Measurements from ENCODE around the gene TRMT61A. TPM values are rescaled to one million over a fixed set of nuclear protein-coding genes. Genes with fewer than 3 reads are reported as not detected.
"Not testable (repeated sequence)": the region's sequence is repeated elsewhere in the genome, so short reads cannot be mapped to it uniquely, and the experiment has no call there.

Gene TRMT61A
- total and polyA plus RNA-seq, 9 donors = 6.4 to 9.1 (median 7.8) TPM

DNA sequence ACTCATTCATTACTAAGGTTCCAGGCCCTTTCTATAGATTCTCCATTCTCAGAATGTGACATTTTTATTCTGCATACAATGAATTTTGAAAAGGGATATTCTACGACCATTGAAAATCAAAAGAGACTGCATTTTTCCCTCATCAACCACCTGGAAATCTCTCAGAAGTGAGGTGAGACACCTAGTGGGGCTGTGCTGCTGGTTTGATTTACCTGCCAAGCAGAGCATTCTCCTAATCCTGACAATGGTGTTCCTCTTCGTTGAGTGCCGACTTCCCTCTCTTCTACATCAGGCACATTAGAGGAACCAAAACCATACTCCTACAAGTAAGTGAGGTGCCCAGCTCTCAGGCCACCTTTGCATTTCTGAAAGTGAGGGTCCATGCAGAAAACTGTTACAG is 21.2 kb upstream of the TRMT61A start:
- no peaks in the 10 kb centered on the region for H3K27me3 ChIP-seq (ENCODE audit: control insufficient read depth, insufficient read depth, low read length)
- peaks cover 69% of the 10 kb centered on the region for H3K36me3 ChIP-seq (ENCODE audit: control insufficient read depth, insufficient read depth, low read length)
- H3K4me1 ChIP-seq (ENCODE audit: control insufficient read depth, insufficient read depth, low read length) = peaks cover 4% of the 10 kb centered on the region
- DNase-seq = no peak
- WGBS (ENCODE audit: insufficient coverage) = 83% methylated on average over 1 of the region's 3 CpGs
- H3K9me3 ChIP-seq (replicated peaks; ENCODE audit: control insufficient read depth, low read depth, low read length) = no peaks in the 10 kb centered on the region
- H3K4me3 ChIP-seq (ENCODE audit: low read length) = no peak overlapping the region
- no peak overlapping the region for H3K27ac ChIP-seq (ENCODE audit: low read length)

DNA sequence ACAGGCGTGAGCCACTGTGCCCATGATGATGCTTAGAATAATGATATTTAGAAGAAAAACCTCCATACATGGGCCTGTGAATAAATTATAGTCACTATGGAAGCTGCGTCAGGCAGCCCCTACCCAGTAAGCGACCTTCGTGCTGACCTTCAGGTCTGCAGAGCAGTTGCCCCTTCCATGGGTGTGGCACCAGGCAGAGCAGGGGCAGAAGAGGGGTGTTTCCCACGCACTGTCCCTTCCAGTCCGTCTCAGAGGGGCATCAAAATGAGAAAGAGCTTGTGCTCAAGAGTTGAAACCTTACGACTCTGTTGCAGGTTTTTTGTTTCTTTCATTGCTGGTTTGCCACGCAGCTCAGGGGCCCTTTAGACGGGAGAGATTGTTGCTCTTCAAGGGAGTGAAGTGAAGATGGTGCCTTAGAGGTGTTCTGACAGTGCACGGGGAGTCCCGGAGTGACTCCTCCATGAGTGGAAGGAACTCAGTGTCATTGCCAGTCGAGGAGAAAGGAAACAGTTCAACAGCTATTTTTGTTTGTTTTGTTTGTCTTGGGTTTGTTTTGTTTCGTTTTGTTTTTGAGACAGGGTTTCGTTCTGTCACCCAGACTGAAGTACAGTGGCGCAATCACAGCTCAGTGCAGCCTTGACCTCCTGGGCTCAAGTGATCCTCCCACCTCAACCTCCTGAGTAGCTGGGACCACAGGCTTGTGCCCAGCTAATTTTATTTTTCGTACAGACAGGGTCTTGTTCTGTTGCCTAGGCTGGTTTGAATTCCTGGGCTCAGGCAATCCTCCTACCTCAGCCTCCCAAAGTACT is 20.3 kb upstream of the TRMT61A start:
- Histone ChIP-seq H3K4me3 (ENCODE audit: low read length) (no peak overlapping the region), H3K27me3 (ENCODE audit: control insufficient read depth, insufficient read depth, low read length) (no peaks in the 10 kb centered on the region), H3K4me1 (ENCODE audit: control insufficient read depth, insufficient read depth, low read length) (peaks cover 13% of the 10 kb centered on the region), H3K36me3 (ENCODE audit: control insufficient read depth, insufficient read depth, low read length) (peaks cover 60% of the 10 kb centered on the region), H3K9me3 (replicated peaks; ENCODE audit: control insufficient read depth, low read depth, low read length) (no peaks in the 10 kb centered on the region), H3K27ac (ENCODE audit: low read length) (no peak overlapping the region)
- DNase-seq = no peak
- 88% methylated on average over 13 of the region's 16 CpGs for WGBS (ENCODE audit: insufficient coverage)

DNA sequence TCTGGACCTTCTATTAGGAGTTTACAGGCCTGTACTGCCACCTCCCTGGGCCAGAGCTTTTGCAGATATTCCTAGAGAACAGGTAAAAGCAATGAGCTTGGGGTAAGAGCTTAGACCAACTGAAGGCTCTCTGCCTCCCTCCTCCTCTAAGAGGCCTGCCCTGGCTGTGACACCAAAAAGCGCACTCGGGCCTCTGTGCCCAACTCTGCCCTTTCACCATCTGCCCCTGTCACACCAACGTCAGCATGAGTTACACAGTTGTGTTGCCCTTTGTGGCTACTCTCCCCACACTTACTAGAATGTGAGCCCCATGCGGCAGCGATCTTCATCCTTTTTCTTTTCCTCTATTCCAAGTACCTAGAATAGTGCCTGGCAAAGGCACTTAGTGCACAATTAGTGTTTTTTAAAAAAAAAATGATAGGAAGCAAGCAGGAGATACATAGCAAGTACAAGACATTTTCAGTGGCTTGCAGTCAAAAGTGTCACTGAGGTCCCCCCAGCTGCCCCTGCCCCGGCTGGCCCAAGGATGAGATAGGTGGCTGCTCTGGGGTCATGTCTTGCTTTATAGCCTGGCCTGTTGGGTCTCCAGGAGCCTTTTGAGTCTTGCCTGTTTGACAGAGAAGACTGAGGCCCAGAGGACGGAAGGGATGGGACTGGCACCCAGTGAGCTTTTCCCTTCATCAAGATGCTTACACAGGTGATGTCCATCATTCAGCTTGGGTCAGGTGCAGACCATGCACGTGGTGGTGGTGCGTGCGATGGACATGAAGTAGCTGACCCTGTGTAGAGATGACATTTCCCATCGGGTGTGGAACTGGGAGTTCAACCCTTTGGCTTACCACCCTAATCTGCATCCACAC is 18.9 kb upstream of the TRMT61A start:
- no peak overlapping the region for H3K27ac ChIP-seq (ENCODE audit: low read length)
- peaks cover 15% of the 10 kb centered on the region for H3K4me1 ChIP-seq (ENCODE audit: control insufficient read depth, insufficient read depth, low read length)
- H3K4me3 ChIP-seq (ENCODE audit: low read length) = no peak overlapping the region
- peaks cover 47% of the 10 kb centered on the region for H3K36me3 ChIP-seq (ENCODE audit: control insufficient read depth, insufficient read depth, low read length)
- no peaks in the 10 kb centered on the region for H3K9me3 ChIP-seq (replicated peaks; ENCODE audit: control insufficient read depth, low read depth, low read length)
- no peak for DNase-seq
- 87% methylated on average over 9 of the region's 11 CpGs for WGBS (ENCODE audit: insufficient coverage)
- no peaks in the 10 kb centered on the region for H3K27me3 ChIP-seq (ENCODE audit: control insufficient read depth, insufficient read depth, low read length)

DNA sequence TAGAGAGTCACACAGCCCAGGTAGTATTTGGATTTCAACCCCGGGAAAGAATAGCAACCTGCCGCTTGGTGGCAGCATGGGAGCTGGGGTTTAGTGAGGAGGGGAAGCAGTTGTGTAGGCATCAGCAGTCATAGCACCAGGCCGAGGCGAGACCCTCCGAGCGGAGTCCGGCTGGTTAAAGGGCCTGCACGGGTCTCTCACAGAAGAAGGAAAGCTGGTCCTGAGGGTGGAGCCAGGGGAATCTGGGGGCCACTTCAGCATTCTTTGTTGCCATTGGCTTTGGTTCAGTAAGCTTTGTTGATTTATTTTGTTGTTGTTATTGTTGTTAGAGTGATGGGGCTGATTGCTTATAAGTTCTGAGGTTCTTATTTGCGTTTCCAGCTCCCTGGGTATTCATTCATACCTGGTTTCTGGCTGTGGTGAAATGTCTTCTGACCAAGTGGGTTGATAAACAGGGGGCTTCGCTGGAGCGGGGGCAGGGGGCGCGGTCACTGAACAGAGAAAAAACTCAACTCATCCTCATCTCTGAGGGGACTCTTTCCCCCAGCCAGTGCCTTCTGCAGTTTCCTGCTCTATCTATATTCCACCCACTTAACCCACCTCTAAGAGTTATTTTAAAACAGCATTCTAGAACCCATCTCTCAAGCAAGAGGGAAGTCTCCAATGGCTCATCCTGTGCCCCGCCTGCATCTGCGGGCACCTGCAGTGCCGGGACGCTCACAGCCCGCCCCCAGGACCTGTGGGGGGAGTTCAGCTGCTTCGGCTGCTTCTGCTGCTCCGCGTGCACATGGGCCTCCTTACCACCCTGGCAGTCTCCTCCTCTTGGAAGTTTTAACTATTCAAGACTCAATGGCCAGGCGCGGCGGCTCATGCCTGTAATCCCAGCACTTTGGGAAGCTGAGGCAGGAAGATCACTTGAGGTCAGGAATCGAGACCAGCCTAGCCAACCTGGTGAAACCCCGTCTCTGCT is 18.0 kb upstream of the TRMT61A start:
- DNase-seq = no peak
- Histone ChIP-seq H3K36me3 (ENCODE audit: control insufficient read depth, insufficient read depth, low read length) (peaks cover 41% of the 10 kb centered on the region), H3K27ac (ENCODE audit: low read length) (no peak overlapping the region), H3K4me3 (ENCODE audit: low read length) (no peak overlapping the region), H3K4me1 (ENCODE audit: control insufficient read depth, insufficient read depth, low read length) (peaks cover 15% of the 10 kb centered on the region), H3K27me3 (ENCODE audit: control insufficient read depth, insufficient read depth, low read length) (no peaks in the 10 kb centered on the region), H3K9me3 (replicated peaks; ENCODE audit: control insufficient read depth, low read depth, low read length) (no peaks in the 10 kb centered on the region)
- 82% methylated on average over 15 of the region's 26 CpGs for WGBS (ENCODE audit: insufficient coverage)

DNA sequence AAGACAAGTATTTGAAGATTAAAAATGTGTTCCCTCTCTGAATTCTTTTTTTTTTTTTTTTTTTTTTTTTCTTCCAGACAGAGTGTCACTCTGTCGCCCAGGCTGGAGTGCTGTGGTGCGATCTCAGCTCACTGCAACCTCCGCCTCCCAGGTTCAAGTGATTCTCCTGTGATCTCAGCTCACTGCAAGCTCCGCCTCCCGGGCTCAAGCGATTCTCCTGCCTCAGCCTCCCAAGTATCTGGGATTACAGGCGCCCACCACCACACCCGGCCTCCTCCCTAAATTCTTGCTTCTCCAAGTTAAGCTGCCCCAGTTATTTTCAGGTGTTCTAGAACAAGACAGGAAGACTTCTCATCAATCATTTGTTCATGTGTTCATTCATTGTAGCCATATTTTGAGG is 16.8 kb upstream of the TRMT61A start:
- not testable (repeated sequence) for H3K9me3 ChIP-seq (replicated peaks; ENCODE audit: control insufficient read depth, low read depth, low read length); H3K27me3 ChIP-seq (ENCODE audit: control insufficient read depth, insufficient read depth, low read length); DNase-seq; H3K4me3 ChIP-seq (ENCODE audit: low read length)
- H3K4me1 ChIP-seq (ENCODE audit: control insufficient read depth, insufficient read depth, low read length) = peaks cover 17% of the 10 kb centered on the region
- peak overlapping the region; percentile 84 for H3K27ac ChIP-seq (ENCODE audit: low read length)
- WGBS (ENCODE audit: insufficient coverage) = 90% methylated on average over 2 of the region's 8 CpGs
- peaks cover 37% of the 10 kb centered on the region for H3K36me3 ChIP-seq (ENCODE audit: control insufficient read depth, insufficient read depth, low read length)

DNA sequence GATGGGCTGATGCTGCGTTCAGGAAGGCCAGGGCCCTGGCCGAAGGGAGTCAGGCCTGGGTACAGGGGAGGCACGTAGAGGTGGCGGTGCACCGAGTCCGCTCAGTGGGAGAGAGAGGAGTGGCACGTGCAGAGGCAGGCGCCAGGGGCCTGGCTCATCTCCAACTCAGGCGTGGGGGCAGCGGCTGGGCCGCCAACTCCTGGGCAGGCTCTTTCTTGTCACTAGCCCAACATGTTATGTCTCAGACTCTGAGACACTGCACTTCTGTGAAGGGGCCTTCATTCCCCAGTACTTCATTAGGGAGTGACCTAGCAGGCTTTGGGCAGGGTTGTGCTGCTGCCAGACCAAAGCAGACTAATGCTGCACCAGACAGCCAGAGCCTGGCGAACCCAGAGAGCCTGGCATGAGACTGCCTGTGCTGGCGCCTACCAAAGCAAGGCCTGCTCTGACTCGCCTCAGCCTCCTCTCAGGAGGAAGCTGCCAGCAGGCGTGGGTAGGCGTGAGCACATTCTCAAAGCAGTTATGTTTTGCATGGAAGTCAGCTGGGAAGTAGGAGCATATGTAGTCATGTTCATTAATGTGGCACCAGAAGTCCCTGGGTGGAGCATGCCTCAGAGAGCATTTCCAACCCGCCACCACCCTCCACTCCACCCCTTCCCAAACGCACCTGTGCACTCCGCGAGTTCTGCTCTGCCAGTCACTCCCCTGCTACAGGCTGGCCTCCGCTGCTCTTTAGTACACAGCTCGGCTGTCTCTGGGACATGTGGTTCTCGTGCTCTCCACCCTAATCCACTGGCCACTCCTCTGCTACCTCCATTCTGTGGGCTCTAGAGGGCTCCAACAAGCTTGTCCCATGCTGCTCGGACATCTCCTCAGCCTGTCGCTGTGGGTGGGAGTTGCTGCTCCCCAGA is 16.0 kb upstream of the TRMT61A start:
- Histone ChIP-seq H3K36me3 (ENCODE audit: control insufficient read depth, insufficient read depth, low read length) (peaks cover 32% of the 10 kb centered on the region), H3K9me3 (replicated peaks; ENCODE audit: control insufficient read depth, low read depth, low read length) (no peaks in the 10 kb centered on the region), H3K4me1 (ENCODE audit: control insufficient read depth, insufficient read depth, low read length) (peaks cover 24% of the 10 kb centered on the region), H3K27me3 (ENCODE audit: control insufficient read depth, insufficient read depth, low read length) (no peaks in the 10 kb centered on the region), H3K27ac (ENCODE audit: low read length) (peak overlapping the region; percentile 84), H3K4me3 (ENCODE audit: low read length) (no peak overlapping the region)
- peak; percentile 60 for DNase-seq
- WGBS (ENCODE audit: insufficient coverage) = 68% methylated on average over 18 of the region's 25 CpGs

DNA sequence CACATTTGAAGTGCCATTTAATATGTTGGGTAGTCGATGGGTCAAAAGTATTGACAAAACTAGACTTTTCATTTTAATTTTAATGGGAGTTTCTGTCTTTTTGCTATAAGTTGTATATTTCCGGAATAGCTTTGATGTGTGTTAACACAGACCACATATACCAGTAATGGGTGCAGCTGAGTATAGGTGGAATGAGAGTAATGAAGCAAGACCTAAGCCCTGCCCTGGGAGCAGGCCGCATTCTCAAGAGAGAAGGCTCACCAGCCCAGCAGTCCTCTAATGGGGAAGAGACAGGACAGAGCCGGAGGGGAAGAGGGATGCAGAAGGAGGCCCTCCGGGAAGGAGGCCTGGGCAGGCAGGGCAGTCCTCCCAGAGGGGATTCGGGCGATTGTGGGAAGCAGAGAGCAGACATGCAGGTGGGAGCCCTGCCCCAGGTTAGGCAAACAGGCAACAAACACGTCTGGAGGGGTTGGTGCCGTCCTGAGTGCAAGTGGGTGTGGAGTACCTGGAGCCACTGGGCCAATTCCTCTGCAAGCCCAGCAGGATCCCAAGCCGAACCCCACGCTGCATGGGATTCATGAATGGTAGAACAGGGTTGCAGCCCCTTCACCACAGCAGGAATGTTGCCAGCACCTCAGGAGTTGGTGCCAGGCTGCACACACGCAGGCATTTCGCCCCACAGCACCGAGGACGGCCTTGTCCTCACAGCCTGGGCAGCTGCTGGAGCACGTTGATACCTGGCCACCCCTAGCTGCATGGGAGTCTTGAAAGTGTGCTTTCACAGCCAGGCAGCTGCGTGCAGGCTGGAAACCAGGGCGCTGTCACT is 14.2 kb upstream of the TRMT61A start:
- no peak overlapping the region for H3K27ac ChIP-seq (ENCODE audit: low read length)
- 85% methylated on average over 16 of the region's 18 CpGs for WGBS (ENCODE audit: insufficient coverage)
- no peak for DNase-seq
- H3K27me3 ChIP-seq (ENCODE audit: control insufficient read depth, insufficient read depth, low read length) = no peaks in the 10 kb centered on the region
- H3K9me3 ChIP-seq (replicated peaks; ENCODE audit: control insufficient read depth, low read depth, low read length) = no peaks in the 10 kb centered on the region
- peaks cover 26% of the 10 kb centered on the region for H3K36me3 ChIP-seq (ENCODE audit: control insufficient read depth, insufficient read depth, low read length)
- H3K4me1 ChIP-seq (ENCODE audit: control insufficient read depth, insufficient read depth, low read length) = peaks cover 43% of the 10 kb centered on the region
- no peak overlapping the region for H3K4me3 ChIP-seq (ENCODE audit: low read length)

DNA sequence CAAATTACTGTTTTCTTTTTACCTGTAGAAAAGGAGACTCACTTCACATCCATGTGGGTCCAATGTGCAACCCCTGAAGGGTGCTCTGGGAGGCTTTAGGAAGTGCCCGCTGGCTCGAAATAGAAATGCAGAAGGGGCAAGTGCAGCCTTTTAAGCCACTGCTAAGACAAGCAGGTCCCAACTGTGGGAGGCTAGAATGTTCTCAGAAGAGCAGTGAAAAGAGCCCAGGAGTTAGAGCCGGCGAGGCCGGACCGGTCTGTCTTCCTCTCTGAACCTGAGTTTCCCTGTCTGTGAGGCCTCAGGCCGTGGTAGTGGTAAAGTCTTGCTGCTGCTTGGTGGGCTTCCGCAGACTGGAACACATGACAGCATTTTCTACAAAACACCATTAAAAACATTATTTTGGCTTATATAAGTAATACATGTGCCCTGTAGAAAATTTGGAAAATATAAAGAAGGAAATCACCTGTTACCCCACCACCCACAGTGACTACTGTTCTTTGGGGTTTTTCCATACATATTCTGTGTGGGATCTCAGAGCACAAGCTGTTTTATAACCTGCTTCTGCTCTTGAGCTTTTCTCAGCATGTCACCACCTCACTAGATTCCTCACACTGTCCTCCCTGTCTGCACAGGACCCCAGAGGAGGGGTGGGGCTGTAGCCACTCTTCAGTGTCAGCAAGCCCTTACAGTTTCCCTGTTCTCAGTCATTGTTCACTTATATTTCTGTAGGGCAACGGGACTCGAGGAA is 12.4 kb upstream of the TRMT61A start:
- Histone ChIP-seq H3K27ac (ENCODE audit: low read length) (no peak overlapping the region), H3K9me3 (replicated peaks; ENCODE audit: control insufficient read depth, low read depth, low read length) (no peaks in the 10 kb centered on the region), H3K4me1 (ENCODE audit: control insufficient read depth, insufficient read depth, low read length) (peaks cover 57% of the 10 kb centered on the region), H3K4me3 (ENCODE audit: low read length) (no peak overlapping the region), H3K36me3 (ENCODE audit: control insufficient read depth, insufficient read depth, low read length) (peaks cover 13% of the 10 kb centered on the region), H3K27me3 (ENCODE audit: control insufficient read depth, insufficient read depth, low read length) (peaks cover 10% of the 10 kb centered on the region)
- DNase-seq = no peak
- 83% methylated on average over 3 of the region's 10 CpGs for WGBS (ENCODE audit: insufficient coverage)
